Neuronal stem cell (in vitro differentiated cells): ENCODE data around the gene ZNF775.

Experiments used
- DNase-seq: peaks from one replicate; pipeline ENCODE4 v3.0.0-alpha.2; 2013; ENCODE audit warnings: low spot score
- H2AFZ ChIP-seq: one replicate; pipeline ENCODE4 v1.6.1; 2013; ENCODE audit warnings: mild to moderate bottlenecking, low read length, inconsistent platforms
- H2AK5ac ChIP-seq: 2 replicates; pipeline ENCODE4 v1.6.1; 2013; ENCODE audit warnings: low read depth, mild to moderate bottlenecking, inconsistent platforms, low read length, moderate library complexity, mixed read lengths
- H2BK120ac ChIP-seq: 2 replicates; pipeline ENCODE4 v1.6.1; 2013; ENCODE audit warnings: low read depth, mild to moderate bottlenecking, inconsistent platforms, low read length, moderate library complexity, mixed read lengths
- H2BK12ac ChIP-seq: one replicate; pipeline ENCODE4 v1.6.1; 2013; ENCODE audit warnings: low read length, inconsistent platforms
- H2BK15ac ChIP-seq: 2 replicates; pipeline ENCODE4 v1.6.1; 2013; ENCODE audit warnings: mild to moderate bottlenecking, low read length, inconsistent platforms, mixed read lengths
- H2BK5ac ChIP-seq: one replicate; pipeline ENCODE4 v1.6.1; 2013; ENCODE audit warnings: inconsistent platforms, mild to moderate bottlenecking, low read length, moderate library complexity
- H3K14ac ChIP-seq: one replicate; pipeline ENCODE4 v1.6.1; 2013; ENCODE audit warnings: low read length, inconsistent platforms
- H3K18ac ChIP-seq: 2 replicates; pipeline ENCODE4 v1.6.1; 2013; ENCODE audit warnings: low read length, inconsistent platforms
- H3K23ac ChIP-seq: 2 replicates; pipeline ENCODE4 v1.6.1; 2013; ENCODE audit warnings: low read depth, mild to moderate bottlenecking, mixed read lengths, low read length, inconsistent platforms; ENCODE audit not compliant: poor library complexity
- H3K27ac ChIP-seq: replicated peaks from 3 replicates; pipeline ENCODE4 v1.5.1; 2013; ENCODE audit warnings: low read length, inconsistent platforms
- H3K27me3 ChIP-seq, 3 experiments: 2 replicates each; pipeline ENCODE4 v1.6.1; 2013; ENCODE audit warnings: low read length in 3 of 3, mild to moderate bottlenecking in 2 of 3, inconsistent platforms in 1 of 3, low read depth in 1 of 3, mixed read lengths in 1 of 3, moderate library complexity in 1 of 3; ENCODE audit not compliant: control insufficient read depth in 3 of 3, insufficient read depth in 3 of 3
- H3K36me3 ChIP-seq, 2 donors: replicated peaks in 1 of 2; 2 replicates each; pipeline ENCODE4 v1.6.1; 2013; ENCODE audit warnings: low read length in 2 of 2; ENCODE audit not compliant: control insufficient read depth in 2 of 2, insufficient read depth in 2 of 2
- H3K4ac ChIP-seq: 2 replicates; pipeline ENCODE4 v1.6.1; 2013; ENCODE audit warnings: inconsistent platforms, mild to moderate bottlenecking, low read length, moderate library complexity
- H3K4me1 ChIP-seq, 2 donors: 1 replicate in 1 of 2; 2 replicates in 1 of 2; pipeline ENCODE4 v1.6.1; 2013; ENCODE audit warnings: low read length in 2 of 2, low read depth in 1 of 2; ENCODE audit not compliant: control insufficient read depth in 2 of 2, insufficient read depth in 1 of 2
- H3K4me2 ChIP-seq: one replicate; pipeline ENCODE4 v1.6.1; 2013; ENCODE audit warnings: mild to moderate bottlenecking, low read length, inconsistent platforms; ENCODE audit not compliant: insufficient read depth, poor library complexity, severe bottlenecking
- H3K4me3 ChIP-seq, 2 donors: 2 replicates each; pipeline ENCODE4 v1.5.1; 2013; ENCODE audit warnings: low read length in 2 of 2, mild to moderate bottlenecking in 2 of 2, inconsistent platforms in 1 of 2, moderate library complexity in 1 of 2
- H3K79me1 ChIP-seq: one replicate; pipeline ENCODE4 v1.6.1; 2013; ENCODE audit warnings: low read depth, mild to moderate bottlenecking, inconsistent platforms, low read length, moderate library complexity
- H3K9ac ChIP-seq: one replicate; pipeline ENCODE4 v1.6.1; 2013; ENCODE audit warnings: mild to moderate bottlenecking, low read depth, low read length, inconsistent platforms; ENCODE audit not compliant: poor library complexity
- H3K9me3 ChIP-seq, 2 donors: replicated peaks in 1 of 2; 2 replicates each; pipeline versions ENCODE3 to v1.6.1; 2013; ENCODE audit warnings: low read length in 2 of 2, mild to moderate bottlenecking in 2 of 2, inconsistent platforms in 1 of 2, low read depth in 1 of 2, mixed read lengths in 1 of 2, moderate library complexity in 1 of 2; ENCODE audit not compliant: control insufficient read depth in 2 of 2, insufficient read depth in 1 of 2
- H4K8ac ChIP-seq: one replicate; pipeline ENCODE4 v1.6.1; 2013; ENCODE audit warnings: low read depth, mild to moderate bottlenecking, inconsistent platforms, low read length, moderate library complexity
- H4K91ac ChIP-seq: one replicate; pipeline ENCODE4 v1.6.1; 2013; ENCODE audit warnings: low read length, low read depth, mild to moderate bottlenecking, inconsistent platforms; ENCODE audit not compliant: poor library complexity
- WGBS, 2 donors: extraction: QIAGEN DNeasy Blood & Tissue Kit; methylation state at CpG; one replicate each; pipeline ENCODE4 v1.1.7; 2013; ENCODE audit warnings: missing lambda C conversion rate in 2 of 2, mixed read lengths in 1 of 2; ENCODE audit not compliant: insufficient read length in 2 of 2, insufficient replicate concordance in 1 of 2; ENCODE audit errors: extremely low coverage in 2 of 2; 5-methylcytosine and 5-hydroxymethylcytosine counted together

ZNF775 gene

GRCh38 chr7:150382123-150382843 lies 3.2 kb downstream of the ZNF775 start:
- DNase-seq: no peak
- no peak overlapping the region for H3K4me3 ChIP-seq
- H3K27me3 ChIP-seq: no peaks in the 10 kb centered on the region
- peak overlapping the region; percentile 2 for H2BK120ac ChIP-seq
- peak overlapping the region; percentile 98 for H2BK15ac ChIP-seq
- peaks cover 6% of the 10 kb centered on the region for H3K79me1 ChIP-seq
- peak overlapping the region; percentile 43 for H4K8ac ChIP-seq
- peak overlapping the region; percentile 95 for H3K18ac ChIP-seq
- no peak overlapping the region for H2AFZ ChIP-seq
- H3K14ac ChIP-seq: peak overlapping the region; percentile 78
- H3K9me3 ChIP-seq: no peaks in the 10 kb centered on the region
- H2AK5ac ChIP-seq: peak overlapping the region; percentile 100
- peak overlapping the region; percentile 13 for H3K4me2 ChIP-seq
- peak overlapping the region; percentile 57 for H3K4ac ChIP-seq
- H2BK12ac ChIP-seq: peak overlapping the region; percentile 96
- H4K91ac ChIP-seq: no peak overlapping the region
- peak overlapping the region; percentile 47 for H3K27ac ChIP-seq
- H3K36me3 ChIP-seq: peaks cover 0 to 14% of the 10 kb centered on the region in 2 donors
- H3K4me1 ChIP-seq: peaks cover 62 to 67% of the 10 kb centered on the region in 2 donors
- peak overlapping the region; percentile 27 for H3K9ac ChIP-seq
- peak overlapping the region; percentile 49 for H3K23ac ChIP-seq
- no CpG with 5 or more reads among the region's 20 CpGs for WGBS, 2 donors
- peak overlapping the region; percentile 8 for H2BK5ac ChIP-seq

GRCh38 chr7:150382844-150383225 lies 3.7 kb downstream of the ZNF775 start:
- H3K27ac ChIP-seq: peak overlapping the region; percentile 47
- H2AFZ ChIP-seq: no peak overlapping the region
- no peak for DNase-seq
- WGBS, 2 donors: no CpG with 5 or more reads among the region's 4 CpGs
- H2BK120ac ChIP-seq: peak overlapping the region; percentile 2
- H4K91ac ChIP-seq: no peak overlapping the region
- H3K14ac ChIP-seq: no peak overlapping the region
- peaks cover 0 to 16% of the 10 kb centered on the region in 2 donors for H3K36me3 ChIP-seq
- H3K4ac ChIP-seq: no peak overlapping the region
- H3K4me1 ChIP-seq: peaks cover 60 to 62% of the 10 kb centered on the region in 2 donors
- H3K79me1 ChIP-seq: peaks cover 6% of the 10 kb centered on the region
- H3K4me3 ChIP-seq: no peak overlapping the region
- peak overlapping the region; percentile 13 for H3K4me2 ChIP-seq
- no peak overlapping the region for H3K9ac ChIP-seq
- no peaks in the 10 kb centered on the region for H3K27me3 ChIP-seq
- H4K8ac ChIP-seq: no peak overlapping the region
- peak overlapping the region; percentile 8 for H2BK5ac ChIP-seq
- H3K23ac ChIP-seq: no peak overlapping the region
- H2AK5ac ChIP-seq: peak overlapping the region; percentile 100
- H2BK12ac ChIP-seq: peak overlapping the region; percentile 96
- H3K9me3 ChIP-seq: no peaks in the 10 kb centered on the region
- peak overlapping the region; percentile 95 for H3K18ac ChIP-seq
- H2BK15ac ChIP-seq: no peak overlapping the region

- Histone ChIP-seq H3K23ac (peak overlapping the region; percentile 61), H2AFZ (peak overlapping the region; percentile 47), H3K18ac (peak overlapping the region; percentile 100), H3K4me3 (peak overlapping the region; percentile 1 to 22), H3K27me3 (no peaks in the 10 kb centered on the region), H3K4ac (peak overlapping the region; percentile 99), H2AK5ac (peak overlapping the region; percentile 99), H2BK15ac (peak overlapping the region; percentile 100), H3K9ac (peak overlapping the region; percentile 85), H3K9me3 (no peaks in the 10 kb centered on the region), H3K4me1 (peaks cover 56 to 62% of the 10 kb centered on the region in 2 donors), H3K14ac (peak overlapping the region; percentile 98), H4K91ac (peak overlapping the region; percentile 99), H4K8ac (peak overlapping the region; percentile 87), H2BK5ac (peak overlapping the region; percentile 99), H3K27ac (peak overlapping the region; percentile 96), H2BK12ac (peak overlapping the region; percentile 99), H3K4me2 (peak overlapping the region; percentile 45), H3K36me3 (peaks cover 3 to 26% of the 10 kb centered on the region in 2 donors), H3K79me1 (peaks cover 6% of the 10 kb centered on the region), H2BK120ac (peak overlapping the region; percentile 100)
- peak; percentile 94 for DNase-seq
- WGBS, 2 donors: no CpG with 5 or more reads among the region's 22 CpGs
Observed at GRCh38 chr7:150383710-150384397, 4.7 kb downstream of the ZNF775 start.
